Panc1 (cell line): Measurements from ENCODE around the gene PGPEP1.

Experiments used
- POLR2AphosphoS5 ChIP-seq: IDR thresholded peaks from 2 replicates; pipeline ENCODE4 v1.6.1; 2012; ENCODE audit warnings: mild to moderate bottlenecking, low read depth, low read length, moderate library complexity
- SIN3A ChIP-seq: IDR thresholded peaks from 2 replicates; pipeline ENCODE4 v1.6.1; 2012; ENCODE audit warnings: low read depth, mild to moderate bottlenecking, low read length, moderate library complexity, borderline replicate concordance; ENCODE audit not compliant: insufficient read depth
- TCF7L2 ChIP-seq: IDR thresholded peaks from 2 replicates; pipeline ENCODE4 v1.6.1; 2011; ENCODE audit warnings: mild to moderate bottlenecking, low read depth, low read length, inconsistent platforms
- TF ChIP-seq, protein P1 (sequence below): fragments of 450-650 bp; IDR thresholded peaks from 2 replicates; pipeline ENCODE4 v1.5.1; 2017; ENCODE audit warnings: mild to moderate bottlenecking
- TF ChIP-seq, protein P2 (sequence below), 2 experiments: IDR thresholded peaks; 2 replicates each; pipeline ENCODE4 v1.6.1; 2011 to 2012; ENCODE audit warnings: low read depth in 2 of 2, control low read depth in 1 of 2, low read length in 1 of 2, mild to moderate bottlenecking in 1 of 2, moderate library complexity in 1 of 2; ENCODE audit not compliant: insufficient read depth in 1 of 2

DNA sequence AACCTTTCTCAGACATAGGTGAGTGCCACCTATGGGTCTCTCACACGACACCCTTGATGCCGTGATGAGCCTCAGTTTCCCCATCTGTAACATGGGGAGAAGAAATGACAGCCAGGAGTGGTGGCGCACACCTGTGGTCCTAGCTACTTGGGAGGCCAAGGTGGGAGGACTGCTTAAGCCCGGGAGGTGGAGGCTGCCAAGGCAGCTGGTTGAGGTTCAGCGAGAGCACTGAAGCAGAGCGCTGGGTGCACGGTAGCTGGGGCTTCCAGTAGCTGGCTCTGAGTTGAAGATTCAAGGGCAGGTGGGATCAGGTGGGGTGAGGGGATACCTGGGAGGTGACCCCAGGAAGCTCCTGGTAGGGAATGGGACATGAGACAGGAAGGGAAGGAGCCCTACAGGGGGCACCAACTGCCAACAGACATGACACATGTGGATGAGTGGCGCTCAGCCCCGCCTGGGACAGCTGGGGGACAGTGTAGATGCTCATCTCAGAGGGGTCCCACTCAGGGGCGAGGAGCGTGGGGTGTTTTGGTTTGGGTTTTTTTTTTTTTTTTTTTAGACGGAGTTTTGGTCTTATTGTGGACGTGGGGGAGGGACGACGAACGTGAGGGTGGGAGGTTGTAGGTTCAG, 72.3 kb downstream of the PGPEP1 start:
- TF ChIP-seq, protein P1, sequence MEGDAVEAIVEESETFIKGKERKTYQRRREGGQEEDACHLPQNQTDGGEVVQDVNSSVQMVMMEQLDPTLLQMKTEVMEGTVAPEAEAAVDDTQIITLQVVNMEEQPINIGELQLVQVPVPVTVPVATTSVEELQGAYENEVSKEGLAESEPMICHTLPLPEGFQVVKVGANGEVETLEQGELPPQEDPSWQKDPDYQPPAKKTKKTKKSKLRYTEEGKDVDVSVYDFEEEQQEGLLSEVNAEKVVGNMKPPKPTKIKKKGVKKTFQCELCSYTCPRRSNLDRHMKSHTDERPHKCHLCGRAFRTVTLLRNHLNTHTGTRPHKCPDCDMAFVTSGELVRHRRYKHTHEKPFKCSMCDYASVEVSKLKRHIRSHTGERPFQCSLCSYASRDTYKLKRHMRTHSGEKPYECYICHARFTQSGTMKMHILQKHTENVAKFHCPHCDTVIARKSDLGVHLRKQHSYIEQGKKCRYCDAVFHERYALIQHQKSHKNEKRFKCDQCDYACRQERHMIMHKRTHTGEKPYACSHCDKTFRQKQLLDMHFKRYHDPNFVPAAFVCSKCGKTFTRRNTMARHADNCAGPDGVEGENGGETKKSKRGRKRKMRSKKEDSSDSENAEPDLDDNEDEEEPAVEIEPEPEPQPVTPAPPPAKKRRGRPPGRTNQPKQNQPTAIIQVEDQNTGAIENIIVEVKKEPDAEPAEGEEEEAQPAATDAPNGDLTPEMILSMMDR: peak; percentile 31; the same call in 1 of the 2 replicates
- TF ChIP-seq TCF7L2: no peak
- TF ChIP-seq POLR2AphosphoS5: no peak
- TF ChIP-seq, protein P2, sequence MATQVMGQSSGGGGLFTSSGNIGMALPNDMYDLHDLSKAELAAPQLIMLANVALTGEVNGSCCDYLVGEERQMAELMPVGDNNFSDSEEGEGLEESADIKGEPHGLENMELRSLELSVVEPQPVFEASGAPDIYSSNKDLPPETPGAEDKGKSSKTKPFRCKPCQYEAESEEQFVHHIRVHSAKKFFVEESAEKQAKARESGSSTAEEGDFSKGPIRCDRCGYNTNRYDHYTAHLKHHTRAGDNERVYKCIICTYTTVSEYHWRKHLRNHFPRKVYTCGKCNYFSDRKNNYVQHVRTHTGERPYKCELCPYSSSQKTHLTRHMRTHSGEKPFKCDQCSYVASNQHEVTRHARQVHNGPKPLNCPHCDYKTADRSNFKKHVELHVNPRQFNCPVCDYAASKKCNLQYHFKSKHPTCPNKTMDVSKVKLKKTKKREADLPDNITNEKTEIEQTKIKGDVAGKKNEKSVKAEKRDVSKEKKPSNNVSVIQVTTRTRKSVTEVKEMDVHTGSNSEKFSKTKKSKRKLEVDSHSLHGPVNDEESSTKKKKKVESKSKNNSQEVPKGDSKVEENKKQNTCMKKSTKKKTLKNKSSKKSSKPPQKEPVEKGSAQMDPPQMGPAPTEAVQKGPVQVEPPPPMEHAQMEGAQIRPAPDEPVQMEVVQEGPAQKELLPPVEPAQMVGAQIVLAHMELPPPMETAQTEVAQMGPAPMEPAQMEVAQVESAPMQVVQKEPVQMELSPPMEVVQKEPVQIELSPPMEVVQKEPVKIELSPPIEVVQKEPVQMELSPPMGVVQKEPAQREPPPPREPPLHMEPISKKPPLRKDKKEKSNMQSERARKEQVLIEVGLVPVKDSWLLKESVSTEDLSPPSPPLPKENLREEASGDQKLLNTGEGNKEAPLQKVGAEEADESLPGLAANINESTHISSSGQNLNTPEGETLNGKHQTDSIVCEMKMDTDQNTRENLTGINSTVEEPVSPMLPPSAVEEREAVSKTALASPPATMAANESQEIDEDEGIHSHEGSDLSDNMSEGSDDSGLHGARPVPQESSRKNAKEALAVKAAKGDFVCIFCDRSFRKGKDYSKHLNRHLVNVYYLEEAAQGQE (IDR thresholded peaks at IDR 0.05; ENCODE audit: insufficient read depth in 1 of 2, low read depth in 2 of 2, low read length in 1 of 2): no peak
- TF ChIP-seq SIN3A: no peak
